Nephron (organoid): ENCODE results near the gene SEMA4G.

ENCODE experiments used
- H3K27ac Mint-ChIP-seq, 3 experiments: 2 replicates each; pipeline ENCODE4 v1.8.0; 2020; ENCODE audit warnings: mixed read lengths in 3 of 3, mild to moderate bottlenecking in 2 of 3, moderate library complexity in 1 of 3
- H3K27me3 Mint-ChIP-seq: 2 replicates; pipeline ENCODE4 v1.8.0; 2021; ENCODE audit warnings: low read depth, mild to moderate bottlenecking, moderate library complexity, mixed read lengths
- H3K36me3 Mint-ChIP-seq: 2 replicates; pipeline ENCODE4 v1.8.0; 2020; ENCODE audit warnings: low read depth, mixed read lengths
- H3K4me1 Mint-ChIP-seq: 2 replicates; pipeline ENCODE4 v1.8.0; 2020; ENCODE audit warnings: mixed read lengths
- H3K4me3 Mint-ChIP-seq, 3 experiments: 2 replicates each; pipeline ENCODE4 v1.8.0; 2020; ENCODE audit warnings: mild to moderate bottlenecking in 3 of 3, mixed read lengths in 3 of 3, moderate library complexity in 2 of 3
- H3K9me3 Mint-ChIP-seq: 2 replicates; pipeline ENCODE4 v1.8.0; 2020; ENCODE audit warnings: mixed read lengths
- CTCF ChIP-seq, 3 experiments: fragments of 200-600 bp; sonication (generic); IDR thresholded peaks; one replicate each; pipeline ENCODE4 v1.5.0; 2021; ENCODE audit warnings: antibody characterized with exemption in 3 of 3; ENCODE audit not compliant: unreplicated experiment in 3 of 3

Gene SEMA4G

GRCh38 chr10:101014230-101014884, 45.1 kb downstream of the SEMA4G start:
- H3K4me1 Mint-ChIP-seq, result peaks cover 43% of the 10 kb centered on the region
- peaks cover 43% of the 10 kb centered on the region for H3K27me3 Mint-ChIP-seq
- H3K9me3 Mint-ChIP-seq, result no peaks in the 10 kb centered on the region
- peak overlapping the region; percentile 30 to 44 (median 34) for H3K27ac Mint-ChIP-seq
- peak; percentile 83 to 90 (median 90) for TF ChIP-seq CTCF (IDR thresholded peaks at IDR 0.05; ENCODE audit: unreplicated experiment in 3 of 3)
- H3K36me3 Mint-ChIP-seq, result no peaks in the 10 kb centered on the region
- no peak overlapping the region for H3K4me3 Mint-ChIP-seq

- Mint-ChIP-seq H3K36me3 (no peaks in the 10 kb centered on the region), H3K4me1 (peaks cover 47% of the 10 kb centered on the region), H3K4me3 (no peak overlapping the region), H3K27me3 (peaks cover 47% of the 10 kb centered on the region), H3K9me3 (no peaks in the 10 kb centered on the region), H3K27ac (no peak overlapping the region)
- no peak for TF ChIP-seq CTCF (IDR thresholded peaks at IDR 0.05; ENCODE audit: unreplicated experiment in 3 of 3)
These were observed 45.8 kb downstream of the SEMA4G start for GRCh38 chr10:101014966-101015581.

GRCh38 chr10:101015582-101015973, 46.3 kb downstream of the SEMA4G start:
- no peak for TF ChIP-seq CTCF (IDR thresholded peaks at IDR 0.05; ENCODE audit: unreplicated experiment in 3 of 3)
- peaks cover 47% of the 10 kb centered on the region for H3K27me3 Mint-ChIP-seq
- peaks cover 47% of the 10 kb centered on the region for H3K4me1 Mint-ChIP-seq
- H3K36me3 Mint-ChIP-seq, result no peaks in the 10 kb centered on the region
- no peak overlapping the region for H3K27ac Mint-ChIP-seq
- no peak overlapping the region for H3K4me3 Mint-ChIP-seq
- H3K9me3 Mint-ChIP-seq, result no peaks in the 10 kb centered on the region

- Mint-ChIP-seq H3K36me3 (no peaks in the 10 kb centered on the region), H3K4me3 (no peak overlapping the region), H3K27me3 (peaks cover 49% of the 10 kb centered on the region), H3K9me3 (no peaks in the 10 kb centered on the region), H3K27ac (no peak overlapping the region), H3K4me1 (peaks cover 47% of the 10 kb centered on the region)
- no peak for TF ChIP-seq CTCF (IDR thresholded peaks at IDR 0.05; ENCODE audit: unreplicated experiment in 3 of 3)
These were observed 47.5 kb downstream of the SEMA4G start for GRCh38 chr10:101016814-101017213.

GRCh38 chr10:101018118-101018599, 48.9 kb downstream of the SEMA4G start:
- Mint-ChIP-seq H3K36me3 (no peaks in the 10 kb centered on the region), H3K4me1 (peaks cover 40% of the 10 kb centered on the region), H3K4me3 (peak overlapping the region; percentile 12 to 27 (median 21)), H3K27ac (peak overlapping the region in 1 of 3 experiments; percentile 65), H3K27me3 (peaks cover 54% of the 10 kb centered on the region), H3K9me3 (no peaks in the 10 kb centered on the region)
- TF ChIP-seq CTCF (IDR thresholded peaks at IDR 0.05; ENCODE audit: unreplicated experiment in 3 of 3), result no peak
